HepG2 (cell line): ENCODE measurements around the gene P2RX3. TPM values are rescaled to one million over a fixed set of nuclear protein-coding genes. Genes with fewer than 3 reads are reported as not detected.
A peak's percentile ranks its signal among the peaks of the same experiment; 100 is the strongest.

Experiments used
- ARID2 ChIP-seq: sonication (generic); formaldehyde crosslinking; IDR thresholded peaks from 2 replicates; pipeline ENCODE4 v1.8.1; 2022; ENCODE audit warnings: mild to moderate bottlenecking, missing genetic modification reagents, borderline replicate concordance
- GABPA ChIP-seq, 2 experiments: IDR thresholded peaks; 2 replicates each; pipeline ENCODE4 v1.6.1; 2011 to 2016; ENCODE audit warnings: low read depth in 2 of 2, low read length in 1 of 2, missing biosample characterization in 1 of 2, missing genetic modification characterization in 1 of 2
- GFI1 ChIP-seq: sonication (generic); formaldehyde crosslinking; IDR thresholded peaks from 2 replicates; pipeline ENCODE4 v1.5.0; 2020; ENCODE audit warnings: missing genetic modification reagents, mild to moderate bottlenecking, borderline replicate concordance
- HDAC6 ChIP-seq: fragments of 200-600 bp; sonication (generic); IDR thresholded peaks from 2 replicates; pipeline ENCODE4 v1.7.0; 2017; ENCODE audit warnings: mild to moderate bottlenecking, antibody characterized with exemption, low read length, low read depth
- ISL2 ChIP-seq: sonication (generic); formaldehyde crosslinking; IDR thresholded peaks from 2 replicates; pipeline ENCODE4 v1.5.0; 2020; ENCODE audit warnings: missing genetic modification reagents
- MED1 ChIP-seq: sonication (generic); formaldehyde crosslinking; IDR thresholded peaks from 2 replicates; pipeline ENCODE4 v1.4.0; 2020; ENCODE audit warnings: missing genetic modification reagents
- MNT ChIP-seq: fragments of 450-650 bp; IDR thresholded peaks from 2 replicates; pipeline ENCODE4 v1.6.1; 2016
- NONO ChIP-seq, 2 experiments: fragments of 450-650 bp in 1 of 2; sonication (generic) in 1 of 2; formaldehyde crosslinking in 1 of 2; IDR thresholded peaks in 1 of 2; conservative IDR thresholded peaks in 1 of 2; 2 replicates each; pipeline versions ENCODE4 v1.6.1 to v1.8.0; 2017 to 2022; ENCODE audit warnings: mild to moderate bottlenecking in 1 of 2, missing genetic modification reagents in 1 of 2, moderate library complexity in 1 of 2
- RAD21 ChIP-seq: fragments of 450-650 bp; formaldehyde crosslinking; IDR thresholded peaks from 2 replicates; pipeline ENCODE4 v1.5.0; 2020; ENCODE audit warnings: mild to moderate bottlenecking
- TCF12 ChIP-seq, 2 experiments: fragments of 450-650 bp in 1 of 2; sonication (generic) in 1 of 2; formaldehyde crosslinking in 1 of 2; IDR thresholded peaks; 2 replicates each; pipeline versions ENCODE4 v1.6.1 to v1.8.0; 2017 to 2022; ENCODE audit warnings: antibody characterized with exemption in 1 of 2, mild to moderate bottlenecking in 1 of 2, missing genetic modification reagents in 1 of 2, moderate library complexity in 1 of 2
- TOPORS ChIP-seq: sonication (generic); formaldehyde crosslinking; IDR thresholded peaks from 2 replicates; pipeline ENCODE4 v1.8.0; 2023; ENCODE audit warnings: mild to moderate bottlenecking, missing genetic modification reagents
- USF2 ChIP-seq, 2 experiments: sonication (generic) in 1 of 2; formaldehyde crosslinking in 1 of 2; IDR thresholded peaks; 2 replicates each; pipeline versions ENCODE4 v1.5.1 to v1.6.1; 2011 to 2020; ENCODE audit warnings: borderline replicate concordance in 1 of 2, low read depth in 1 of 2, low read length in 1 of 2, mild to moderate bottlenecking in 1 of 2, missing genetic modification reagents in 1 of 2, moderate library complexity in 1 of 2
- ZBTB3 ChIP-seq: sonication (generic); formaldehyde crosslinking; IDR thresholded peaks from 2 replicates; pipeline ENCODE4 v1.4.0; 2020; ENCODE audit warnings: low read depth, mild to moderate bottlenecking, moderate library complexity, missing genetic modification reagents, borderline replicate concordance
- ZC3H13 ChIP-seq: sonication (generic); formaldehyde crosslinking; IDR thresholded peaks from 2 replicates; pipeline ENCODE4 v1.8.1; 2023; ENCODE audit warnings: mild to moderate bottlenecking, missing genetic modification reagents, moderate library complexity
- ZKSCAN1 ChIP-seq: fragments of 150-350 bp; IDR thresholded peaks from 2 replicates; pipeline ENCODE4 v1.6.1; 2014; ENCODE audit warnings: low read length
- ZNF44 ChIP-seq: sonication (generic); formaldehyde crosslinking; IDR thresholded peaks from 2 replicates; pipeline ENCODE4 v1.5.1; 2020; ENCODE audit warnings: mild to moderate bottlenecking, missing genetic modification reagents
- ZNF484 ChIP-seq: sonication (generic); formaldehyde crosslinking; IDR thresholded peaks from 2 replicates; pipeline ENCODE4 v1.5.1; 2020; ENCODE audit warnings: mild to moderate bottlenecking, low read depth, missing genetic modification reagents, borderline replicate concordance
- ZNF547 ChIP-seq: sonication (generic); formaldehyde crosslinking; IDR thresholded peaks from 2 replicates; pipeline ENCODE4 v1.5.1; 2020; ENCODE audit warnings: mild to moderate bottlenecking, missing genetic modification reagents
- ZNF563 ChIP-seq: sonication (generic); formaldehyde crosslinking; IDR thresholded peaks from 2 replicates; pipeline ENCODE4 v1.8.0; 2022; ENCODE audit warnings: mild to moderate bottlenecking, moderate library complexity, missing genetic modification reagents
- ZNF572 ChIP-seq: sonication (generic); formaldehyde crosslinking; IDR thresholded peaks from 2 replicates; pipeline ENCODE4 v1.5.1; 2020; ENCODE audit warnings: mild to moderate bottlenecking, missing genetic modification reagents
- ZNF605 ChIP-seq: sonication (generic); formaldehyde crosslinking; IDR thresholded peaks from 2 replicates; pipeline ENCODE4 v1.8.0; 2022; ENCODE audit warnings: mild to moderate bottlenecking, missing genetic modification reagents
- ZNF766 ChIP-seq: sonication (generic); formaldehyde crosslinking; IDR thresholded peaks from 2 replicates; pipeline ENCODE4 v1.5.0; 2020; ENCODE audit warnings: missing genetic modification reagents, borderline replicate concordance
- polyA plus RNA-seq, 8 experiments: library from polyadenylated mRNA; depleted of rRNA in 3 of 8; stranded (reverse) in 7 of 8; unstranded in 1 of 8; fragments of >200 nt; fragmentation: Illumina TruSeq in 4 of 8; extraction: Trizol in 4 of 8; gene quantifications; 2 replicates each; pipeline versions ENCODE4 v1.2.1 to v1.2.3, GENCODE V29; 2011 to 2016; ENCODE audit warnings: low read depth in 4 of 8, missing spikeins in 1 of 8, mixed read lengths in 1 of 8; ENCODE audit not compliant: insufficient read depth in 1 of 8
- total RNA-seq, 5 experiments: library from RNA; depleted of rRNA; stranded (reverse); fragments of >200 nt; fragmentation: Illumina TruSeq; extraction: Trizol; gene quantifications; 2 replicates each; pipeline ENCODE4 v1.2.3, GENCODE V29; 2016; ENCODE audit warnings: low read depth in 1 of 5
- TF ChIP-seq, protein P1 (sequence below): sonication (generic); formaldehyde crosslinking; IDR thresholded peaks from 2 replicates; pipeline ENCODE4 v1.4.0; 2020; ENCODE audit warnings: missing genetic modification reagents

Gene P2RX3
- total and polyA plus RNA-seq, 2 of the 13 experiments (the other 11 are each of a cell fraction or from before 2014, with no cell fraction given): 0.08 TPM; not detected in 1

GRCh38 chr11:57335343-57336110 lies 2.6 kb upstream of the P2RX3 start, which contains the start of gene SSRP1 (continued):
- TF ChIP-seq ARID2 (CRISPR knock-in tag): 0 out of 2 replicates have a peak, but pooled peaks have one; percentile 56
- TF ChIP-seq ZBTB3 (CRISPR knock-in tag): no peak
- TF ChIP-seq MNT: no peak
- TF ChIP-seq ZNF563 (CRISPR knock-in tag): 0 out of 2 replicates have a peak, but pooled peaks have one; percentile 44
- TF ChIP-seq, protein P1, sequence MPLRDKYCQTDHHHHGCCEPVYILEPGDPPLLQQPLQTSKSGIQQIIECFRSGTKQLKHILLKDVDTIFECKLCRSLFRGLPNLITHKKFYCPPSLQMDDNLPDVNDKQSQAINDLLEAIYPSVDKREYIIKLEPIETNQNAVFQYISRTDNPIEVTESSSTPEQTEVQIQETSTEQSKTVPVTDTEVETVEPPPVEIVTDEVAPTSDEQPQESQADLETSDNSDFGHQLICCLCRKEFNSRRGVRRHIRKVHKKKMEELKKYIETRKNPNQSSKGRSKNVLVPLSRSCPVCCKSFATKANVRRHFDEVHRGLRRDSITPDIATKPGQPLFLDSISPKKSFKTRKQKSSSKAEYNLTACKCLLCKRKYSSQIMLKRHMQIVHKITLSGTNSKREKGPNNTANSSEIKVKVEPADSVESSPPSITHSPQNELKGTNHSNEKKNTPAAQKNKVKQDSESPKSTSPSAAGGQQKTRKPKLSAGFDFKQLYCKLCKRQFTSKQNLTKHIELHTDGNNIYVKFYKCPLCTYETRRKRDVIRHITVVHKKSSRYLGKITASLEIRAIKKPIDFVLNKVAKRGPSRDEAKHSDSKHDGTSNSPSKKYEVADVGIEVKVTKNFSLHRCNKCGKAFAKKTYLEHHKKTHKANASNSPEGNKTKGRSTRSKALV (CRISPR knock-in tag): no peak
- TF ChIP-seq ZNF44 (CRISPR knock-in tag): no peak
- TF ChIP-seq ZNF547 (CRISPR knock-in tag): 0 out of 2 replicates have a peak, but pooled peaks have one; percentile 21
- TF ChIP-seq NONO (IDR thresholded peaks at IDR 0.05): no peak
- TF ChIP-seq NONO (CRISPR knock-in tag; conservative IDR thresholded peaks at IDR 0.05): peak; percentile 88
- peak; percentile 35; the same call in 1 of the 2 replicates for TF ChIP-seq ZNF605
- no peak for TF ChIP-seq ZNF766 (CRISPR knock-in tag)
- 0 out of 2 replicates have a peak, but pooled peaks have one; percentile 23 for TF ChIP-seq ISL2 (CRISPR knock-in tag)
- peak; percentile 80 for TF ChIP-seq GABPA (IDR thresholded peaks at IDR 0.05; ENCODE audit: low read depth, low read length)
- peak; percentile 91 for TF ChIP-seq GABPA (CRISPR knock-in tag; IDR thresholded peaks at IDR 0.05; ENCODE audit: low read depth)
- TF ChIP-seq ZC3H13 (CRISPR knock-in tag): 0 out of 2 replicates have a peak, but pooled peaks have one; percentile 32
- TF ChIP-seq RAD21 (CRISPR knock-in tag): no peak
- no peak for TF ChIP-seq GFI1 (CRISPR knock-in tag)
- TF ChIP-seq USF2 (IDR thresholded peaks at IDR 0.05; ENCODE audit: low read depth, low read length): no peak
- no peak for TF ChIP-seq USF2 (CRISPR knock-in tag; IDR thresholded peaks at IDR 0.05; ENCODE audit: borderline replicate concordance)
- peak; percentile 67; the same call in 1 of the 2 replicates for TF ChIP-seq MED1 (CRISPR knock-in tag)
- no peak for TF ChIP-seq TCF12 (IDR thresholded peaks at IDR 0.05)
- TF ChIP-seq TCF12 (CRISPR knock-in tag; IDR thresholded peaks at IDR 0.05): no peak
- no peak for TF ChIP-seq ZKSCAN1
- TF ChIP-seq ZNF484 (CRISPR knock-in tag): no peak
- TF ChIP-seq TOPORS (CRISPR knock-in tag): 0 out of 2 replicates have a peak, but pooled peaks have one; percentile 41
- TF ChIP-seq ZNF572 (CRISPR knock-in tag): no peak
- no peak for TF ChIP-seq HDAC6
